Activated CD4-positive, CD25-positive, alpha-beta regulatory T cell treated with anti-CD3 and anti-CD28 coated beads, Interleukin-2, amount 50 U/mL, for 72 hours (primary cell): Measurements from ENCODE around the gene DPYSL5.

Experiments
- DNase-seq: peaks from one replicate; pipeline ENCODE4 v3.0.0; 2021

Gene DPYSL5

GRCh38 chr2:26846334-26847306, 1.3 kb upstream of the DPYSL5 start:
- peak; percentile 60 for DNase-seq

GRCh38 chr2:26847307-26847654, 651 bp upstream of the DPYSL5 start:
- DNase-seq = no peak

GRCh38 chr2:26848336-26849055, 564 bp downstream of the DPYSL5 start:
- peak; percentile 35 for DNase-seq

GRCh38 chr2:26849056-26849999, 1.4 kb downstream of the DPYSL5 start:
- no peak for DNase-seq

GRCh38 chr2:26850000-26850431, 2.1 kb downstream of the DPYSL5 start:
- no peak for DNase-seq

- no peak for DNase-seq
Measured at GRCh38 chr2:26850505-26850904, 2.6 kb downstream of the DPYSL5 start.

- DNase-seq = no peak
Measured at GRCh38 chr2:26852405-26853306, 4.7 kb downstream of the DPYSL5 start.

GRCh38 chr2:26853751-26854150, 5.8 kb downstream of the DPYSL5 start:
- DNase-seq = no peak

GRCh38 chr2:26854283-26854827, 6.4 kb downstream of the DPYSL5 start:
- DNase-seq = no peak

GRCh38 chr2:26855466-26855865, 7.5 kb downstream of the DPYSL5 start:
- DNase-seq = no peak

- no peak for DNase-seq
Measured at GRCh38 chr2:26859622-26860021, 11.7 kb downstream of the DPYSL5 start.

GRCh38 chr2:26860211-26860850, 12.4 kb downstream of the DPYSL5 start:
- DNase-seq = no peak

GRCh38 chr2:26861610-26862224, 13.8 kb downstream of the DPYSL5 start:
- no peak for DNase-seq

GRCh38 chr2:26864226-26864625, 16.3 kb downstream of the DPYSL5 start:
- no peak for DNase-seq

GRCh38 chr2:26864646-26865045, 16.7 kb downstream of the DPYSL5 start:
- DNase-seq = no peak

- DNase-seq = no peak
Measured at GRCh38 chr2:26870585-26871095, 22.7 kb downstream of the DPYSL5 start.

GRCh38 chr2:26873286-26873983, 25.5 kb downstream of the DPYSL5 start:
- no peak for DNase-seq

- no peak for DNase-seq
Measured at GRCh38 chr2:26874514-26874913, 26.6 kb downstream of the DPYSL5 start.

- DNase-seq = no peak
Measured at GRCh38 chr2:26875065-26875634, 27.2 kb downstream of the DPYSL5 start.
